Measurements from ENCODE around the gene MZB1.

Gene MZB1

GRCh38 chr5:139389701-139390638, at the start of gene MZB1:
TSS of gene MZB1 (minus strand) at chr5:139389913. CDS start at chr5:139389856, 57 bp downstream.
- DNase-seq (ENCODE audit: low spot score) = no peak

DNA sequence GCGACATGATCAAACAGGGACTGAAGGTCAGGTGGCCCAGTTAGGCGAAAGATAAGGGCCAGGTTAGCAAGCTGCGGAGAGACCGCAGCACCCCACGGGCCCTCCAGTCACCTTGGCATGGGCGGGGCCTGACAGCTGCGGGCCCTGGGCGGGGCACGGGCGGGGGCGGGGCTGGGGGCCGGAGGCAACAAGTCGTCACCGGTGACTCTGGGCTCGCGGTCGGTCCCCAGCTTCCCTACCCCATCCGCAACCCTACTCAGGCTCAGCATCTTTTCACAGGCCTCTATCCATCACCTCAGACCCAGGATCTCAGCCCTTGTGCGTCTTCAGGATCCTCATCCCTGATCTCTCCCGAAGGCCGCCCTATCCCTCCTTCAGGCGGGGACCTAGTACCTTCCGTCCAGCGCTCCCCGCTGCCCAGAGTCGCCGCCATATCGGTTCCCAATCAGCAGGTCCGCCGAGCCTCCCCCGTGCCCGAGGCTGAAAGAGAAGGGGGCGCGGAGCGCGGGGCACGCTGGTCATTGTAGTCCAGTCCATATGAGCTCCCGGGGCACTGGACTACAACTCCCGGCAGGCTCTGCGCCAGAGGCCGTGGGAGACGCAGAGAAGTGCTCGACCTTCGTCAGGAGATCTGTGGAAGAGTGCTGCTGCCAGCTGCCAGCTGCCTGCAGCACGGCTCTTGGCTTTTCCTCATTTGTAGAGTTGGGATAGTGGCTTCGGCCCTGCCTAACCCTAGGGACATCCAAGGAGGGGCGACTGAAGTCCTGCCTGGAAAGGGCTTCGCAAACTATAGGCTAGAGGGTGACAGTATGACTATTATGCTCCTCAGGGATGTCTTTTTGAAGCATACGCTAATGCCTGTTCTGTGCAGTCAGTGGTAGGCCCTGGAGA, 49.5 kb upstream of the MZB1 start, which contains the start of gene DNAJC18:
DNAJC18 (minus strand) TSS at position 513 of the 891 bp plus-strand sequence; CDS start at position 433, 80 bp downstream.
- peak; percentile 95 for DNase-seq (ENCODE audit: low spot score)

DNA sequence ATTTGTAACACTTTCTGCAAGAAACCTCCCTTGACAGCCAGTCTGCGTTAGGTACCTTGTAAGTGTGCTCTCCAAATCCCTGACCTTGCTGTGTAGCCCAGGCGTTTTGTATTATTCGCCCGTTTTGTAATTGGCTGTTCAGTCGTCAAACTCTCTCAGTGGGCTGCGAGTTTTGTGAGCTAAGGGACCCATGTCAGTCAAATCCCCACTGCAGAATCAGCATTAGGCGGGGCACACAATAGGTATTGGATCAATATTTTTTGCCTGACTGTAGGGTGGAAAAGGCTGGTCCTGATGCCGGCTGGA, 48.9 kb upstream of the MZB1 start:
- DNase-seq (ENCODE audit: low spot score) = no peak

GRCh38 chr5:139435676-139436075, 46.0 kb upstream of the MZB1 start:
- no peak for DNase-seq (ENCODE audit: low spot score)

- DNase-seq (ENCODE audit: low spot score) = no peak
Observed at GRCh38 chr5:139431706-139432105, 42.0 kb upstream of the MZB1 start.

DNA sequence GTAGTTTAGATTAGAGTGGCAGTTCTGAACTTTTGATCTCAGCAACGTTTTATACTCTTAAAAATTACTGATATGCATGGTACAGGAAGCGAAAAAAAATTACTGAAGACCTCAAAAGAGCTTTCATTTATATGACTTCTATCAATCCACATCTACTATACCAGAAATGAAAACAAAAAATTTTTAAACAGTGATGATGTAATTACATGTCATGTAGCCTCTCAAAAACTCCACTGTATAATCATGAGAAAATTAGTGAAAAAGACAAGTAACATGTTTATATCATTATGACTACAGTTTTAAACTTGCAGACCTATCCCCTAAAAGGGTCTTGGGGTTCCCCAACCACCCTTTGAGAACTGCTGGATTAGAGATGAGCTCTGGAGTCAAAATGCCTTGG, 40.3 kb upstream of the MZB1 start:
- DNase-seq (ENCODE audit: low spot score) = no peak

GRCh38 chr5:139426203-139426885, 36.6 kb upstream of the MZB1 start:
- DNase-seq (ENCODE audit: low spot score) = no peak

DNA sequence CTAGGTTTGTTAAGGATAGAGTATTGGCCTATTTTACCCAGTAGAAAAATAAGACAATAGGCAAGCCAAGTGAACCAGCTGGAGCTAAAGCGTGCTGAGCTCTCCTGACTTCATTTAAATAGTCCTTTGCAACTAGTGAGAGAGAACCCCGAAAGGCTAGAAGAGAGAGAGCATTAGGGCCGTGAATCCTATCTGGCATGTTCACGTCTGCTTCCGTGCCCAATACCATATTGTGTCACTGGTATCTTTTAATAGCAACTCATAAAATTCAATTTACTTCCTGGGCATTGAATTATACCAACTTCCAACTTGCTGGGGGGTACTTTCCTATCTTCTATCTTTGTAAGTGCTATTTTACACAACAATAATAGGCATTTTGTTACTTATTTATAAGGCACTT, 35.8 kb upstream of the MZB1 start:
- DNase-seq (ENCODE audit: low spot score) = no peak

DNA sequence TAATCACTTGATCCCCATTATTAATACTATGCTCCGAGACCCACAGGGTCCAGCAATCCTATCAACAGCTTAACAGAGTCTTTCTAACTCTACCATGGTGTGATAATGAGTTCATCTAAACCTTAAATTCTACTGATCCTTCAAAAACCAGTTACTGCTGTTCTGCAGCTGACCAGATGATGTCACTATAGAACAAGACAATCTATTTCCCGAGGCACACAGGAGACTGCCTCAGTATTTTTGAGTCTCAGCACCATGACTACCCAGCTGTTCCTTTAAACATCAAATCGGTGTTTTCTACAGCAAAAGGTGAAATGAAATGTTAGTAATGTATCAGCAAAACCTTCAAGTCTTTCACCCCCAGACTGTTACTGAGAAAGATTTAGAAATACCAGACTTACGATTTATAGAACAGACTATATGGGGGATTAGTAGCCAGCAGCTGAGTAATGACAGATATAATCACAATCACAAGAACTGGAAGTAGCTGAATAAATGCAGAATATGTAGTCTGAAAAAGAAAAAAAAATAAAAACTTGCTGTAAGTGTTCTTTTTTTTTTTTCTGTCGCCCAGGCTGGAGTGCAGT, 32.7 kb upstream of the MZB1 start:
- peak; percentile 69 for DNase-seq (ENCODE audit: low spot score)

- no peak for DNase-seq (ENCODE audit: low spot score)
Observed at GRCh38 chr5:139419226-139420192, 29.8 kb upstream of the MZB1 start.

- no peak for DNase-seq (ENCODE audit: low spot score)
Observed at GRCh38 chr5:139418793-139419192, 29.1 kb upstream of the MZB1 start.

- peak; percentile 74 for DNase-seq (ENCODE audit: low spot score)
Observed at GRCh38 chr5:139417214-139417613, 27.5 kb upstream of the MZB1 start.

DNA sequence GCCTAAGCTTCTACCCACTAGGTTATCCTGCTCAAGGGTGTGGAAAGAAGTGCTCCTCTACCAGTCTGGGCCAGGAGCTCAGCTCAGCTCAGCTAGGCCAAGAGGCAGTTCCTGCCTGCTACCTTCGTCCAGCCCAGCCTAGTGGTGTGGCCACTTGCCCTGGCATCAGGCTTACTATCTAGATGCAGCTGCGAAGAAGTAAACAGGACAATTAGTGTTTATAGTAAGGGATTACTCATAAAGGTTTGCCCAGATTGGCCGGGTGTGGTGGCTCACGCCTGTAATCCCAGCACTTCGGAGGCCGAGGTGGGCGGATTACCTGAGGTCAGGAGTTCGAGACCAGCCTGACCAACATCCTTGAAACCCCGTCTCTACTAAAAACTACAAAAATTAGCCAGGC, 26.9 kb upstream of the MZB1 start:
- no peak for DNase-seq (ENCODE audit: low spot score)

DNA sequence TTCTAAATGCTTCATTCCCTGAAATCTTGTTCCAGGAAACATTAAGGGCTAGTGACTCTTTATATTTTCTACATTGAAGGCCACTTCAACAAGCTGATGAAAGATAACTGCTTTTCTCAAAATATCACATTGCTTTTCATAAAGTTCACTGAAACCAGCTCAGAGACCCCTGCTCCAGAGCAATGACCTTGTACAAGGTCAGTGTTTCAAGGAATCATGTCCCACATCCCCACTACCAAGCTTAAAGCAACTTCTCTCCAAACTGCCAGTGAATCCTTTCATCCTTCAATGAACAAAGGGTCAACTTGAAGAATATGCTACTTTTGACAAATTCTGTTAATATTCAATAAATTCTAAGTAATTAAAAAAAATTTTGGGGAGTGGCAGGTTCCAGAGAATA, 26.2 kb upstream of the MZB1 start:
- no peak for DNase-seq (ENCODE audit: low spot score)

GRCh38 chr5:139415221-139415861, 25.6 kb upstream of the MZB1 start:
- peak; percentile 90 for DNase-seq (ENCODE audit: low spot score)

GRCh38 chr5:139414581-139415130, 24.9 kb upstream of the MZB1 start:
- peak; percentile 60 for DNase-seq (ENCODE audit: low spot score)

GRCh38 chr5:139413963-139414362, 24.2 kb upstream of the MZB1 start:
- no peak for DNase-seq (ENCODE audit: low spot score)

- DNase-seq (ENCODE audit: low spot score) = no peak
Observed at GRCh38 chr5:139413153-139413552, 23.4 kb upstream of the MZB1 start.

- peak; percentile 72 for DNase-seq (ENCODE audit: low spot score)
Observed at GRCh38 chr5:139410993-139411828, 21.5 kb upstream of the MZB1 start.
